Lower leg skin (tissue), 3 donors: Measurements from ENCODE around the gene TBCEL.

ENCODE experiments used
- POLR2A ChIP-seq, 2 donors: fragments of 450-650 bp; IDR thresholded peaks; one replicate each; pipeline ENCODE4 v1.6.1; 2016 to 2017; ENCODE audit warnings: antibody characterized with exemption in 2 of 2, mild to moderate bottlenecking in 1 of 2, moderate library complexity in 1 of 2
- TF ChIP-seq, protein P1 (sequence below), 3 donors: fragments of 450-650 bp; IDR thresholded peaks; one replicate each; pipeline ENCODE4 v1.5.1; 2016; ENCODE audit warnings: antibody characterized with exemption in 3 of 3, mild to moderate bottlenecking in 3 of 3, moderate library complexity in 2 of 3

DNA sequence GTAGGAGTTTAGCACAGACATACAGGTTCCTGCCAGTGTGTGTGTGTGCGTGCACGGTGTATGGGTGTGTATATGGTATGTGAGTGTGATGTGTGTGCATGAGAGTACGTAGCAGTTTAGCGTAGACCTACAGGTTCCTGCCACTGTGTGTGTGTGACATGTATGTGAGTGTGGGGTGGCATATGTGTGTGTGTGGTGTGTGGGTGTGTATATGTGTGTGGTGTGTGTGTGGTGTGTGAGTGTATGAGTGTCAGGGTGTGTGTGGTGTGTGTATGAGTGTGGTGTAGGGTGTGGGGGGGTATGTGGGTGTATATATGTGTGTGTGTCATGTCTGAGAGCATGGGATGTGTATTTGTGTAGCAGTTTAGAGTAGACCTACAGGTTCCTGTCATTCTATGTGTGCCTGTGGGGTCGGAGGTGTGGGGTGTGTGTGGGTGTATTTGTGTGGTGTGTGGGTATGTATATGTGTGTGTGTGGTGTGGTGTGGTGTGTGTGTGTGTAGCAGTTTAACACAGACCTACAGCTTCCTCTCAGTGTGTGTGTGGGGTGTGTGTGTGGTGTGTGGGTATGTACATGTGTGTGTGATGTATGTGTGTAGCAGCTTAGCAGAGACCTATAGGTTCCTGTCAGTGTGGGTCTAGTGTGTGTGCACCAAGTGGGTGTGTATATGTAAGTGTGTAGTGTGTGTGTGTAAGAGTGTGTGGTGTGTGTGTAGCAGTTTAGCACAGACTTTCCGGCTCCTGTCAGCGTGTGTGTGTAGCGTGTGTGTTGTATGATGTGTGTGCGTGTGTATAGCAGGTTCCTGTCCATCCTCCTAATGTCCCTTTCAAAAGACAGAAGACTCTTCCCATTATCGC, 31.8 kb upstream of the TBCEL start:
- no peak for TF ChIP-seq POLR2A (IDR thresholded peaks at IDR 0.05)
- TF ChIP-seq, protein P1, sequence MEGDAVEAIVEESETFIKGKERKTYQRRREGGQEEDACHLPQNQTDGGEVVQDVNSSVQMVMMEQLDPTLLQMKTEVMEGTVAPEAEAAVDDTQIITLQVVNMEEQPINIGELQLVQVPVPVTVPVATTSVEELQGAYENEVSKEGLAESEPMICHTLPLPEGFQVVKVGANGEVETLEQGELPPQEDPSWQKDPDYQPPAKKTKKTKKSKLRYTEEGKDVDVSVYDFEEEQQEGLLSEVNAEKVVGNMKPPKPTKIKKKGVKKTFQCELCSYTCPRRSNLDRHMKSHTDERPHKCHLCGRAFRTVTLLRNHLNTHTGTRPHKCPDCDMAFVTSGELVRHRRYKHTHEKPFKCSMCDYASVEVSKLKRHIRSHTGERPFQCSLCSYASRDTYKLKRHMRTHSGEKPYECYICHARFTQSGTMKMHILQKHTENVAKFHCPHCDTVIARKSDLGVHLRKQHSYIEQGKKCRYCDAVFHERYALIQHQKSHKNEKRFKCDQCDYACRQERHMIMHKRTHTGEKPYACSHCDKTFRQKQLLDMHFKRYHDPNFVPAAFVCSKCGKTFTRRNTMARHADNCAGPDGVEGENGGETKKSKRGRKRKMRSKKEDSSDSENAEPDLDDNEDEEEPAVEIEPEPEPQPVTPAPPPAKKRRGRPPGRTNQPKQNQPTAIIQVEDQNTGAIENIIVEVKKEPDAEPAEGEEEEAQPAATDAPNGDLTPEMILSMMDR (IDR thresholded peaks at IDR 0.05) = no peak
